ENCODE results near the gene CD244. TPM values are rescaled to one million over a fixed set of nuclear protein-coding genes. Genes with fewer than 3 reads are reported as not detected.

The CD244 gene, protein sequence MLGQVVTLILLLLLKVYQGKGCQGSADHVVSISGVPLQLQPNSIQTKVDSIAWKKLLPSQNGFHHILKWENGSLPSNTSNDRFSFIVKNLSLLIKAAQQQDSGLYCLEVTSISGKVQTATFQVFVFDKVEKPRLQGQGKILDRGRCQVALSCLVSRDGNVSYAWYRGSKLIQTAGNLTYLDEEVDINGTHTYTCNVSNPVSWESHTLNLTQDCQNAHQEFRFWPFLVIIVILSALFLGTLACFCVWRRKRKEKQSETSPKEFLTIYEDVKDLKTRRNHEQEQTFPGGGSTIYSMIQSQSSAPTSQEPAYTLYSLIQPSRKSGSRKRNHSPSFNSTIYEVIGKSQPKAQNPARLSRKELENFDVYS
- total RNA-seq: not detected in 2 replicates

DNA sequence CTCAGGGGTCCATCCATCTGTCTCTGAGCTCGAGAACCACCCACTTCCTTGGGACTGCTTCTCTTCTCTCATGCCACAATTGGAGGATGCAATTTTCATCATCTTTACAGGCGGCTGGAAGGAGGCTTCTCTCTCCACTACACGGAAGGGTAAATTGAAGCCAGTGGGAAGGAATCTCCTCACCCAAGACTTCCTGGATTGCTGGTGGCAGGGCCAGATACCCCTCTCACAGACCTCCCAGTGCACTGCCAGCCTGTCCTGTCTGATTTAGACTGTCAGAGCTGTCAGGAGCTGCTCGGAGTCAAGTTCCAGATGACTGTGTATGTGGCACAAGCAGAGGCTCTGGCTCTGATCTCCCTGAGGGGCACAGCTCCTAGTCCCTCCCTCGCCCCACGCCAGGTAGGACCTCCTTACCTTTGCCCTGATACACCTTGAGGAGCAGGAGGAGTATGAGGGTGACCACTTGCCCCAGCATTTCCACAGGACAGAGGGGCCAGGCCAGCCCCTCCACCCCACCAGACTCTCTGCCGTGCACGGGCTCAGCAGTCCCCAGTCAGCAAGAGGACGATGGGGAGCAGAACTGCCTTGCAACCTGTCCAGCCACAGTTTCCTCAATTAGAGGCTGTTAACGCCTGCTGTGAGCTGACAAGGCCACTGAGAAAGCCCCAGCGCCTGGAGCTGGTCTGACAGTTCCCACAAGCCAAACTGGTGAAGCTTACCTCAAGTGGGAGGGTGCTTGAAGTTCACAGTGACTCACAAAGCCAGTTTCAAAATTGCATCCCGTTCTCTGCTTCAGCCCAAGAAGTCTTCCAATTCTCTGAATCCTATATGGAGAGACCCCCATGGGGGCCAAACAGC lies at the start of gene CD244:
Gene CD244, minus strand, starts transcription at position 685 of the 858 bp plus-strand sequence. Its CDS starts 210 bp downstream, at position 475.

DNA sequence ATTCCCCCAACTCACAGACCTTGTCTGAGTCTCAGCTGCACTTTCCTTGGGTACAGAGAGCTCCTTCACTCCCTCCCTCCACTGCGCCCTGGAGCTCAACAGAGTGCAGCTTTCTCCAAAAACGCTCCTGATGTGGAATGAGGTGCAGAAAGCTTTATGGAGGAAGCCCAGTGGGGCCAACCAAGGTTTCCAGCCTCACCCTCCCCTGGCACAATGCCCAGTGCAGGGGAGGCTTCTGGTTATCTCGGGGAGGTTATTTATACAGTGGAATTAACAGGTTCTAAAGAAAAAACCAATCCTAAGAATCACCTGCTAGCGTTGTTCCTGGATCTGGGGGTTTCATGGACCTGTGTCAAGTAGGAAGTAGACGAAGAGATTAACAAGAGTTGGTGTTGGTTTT lies 22.4 kb upstream of the CD244 start, which contains the start of gene ITLN1:
Gene ITLN1, minus strand, starts transcription at position 139 of the 400 bp plus-strand sequence. CDS start 303 bp downstream, outside the sequence.

DNA sequence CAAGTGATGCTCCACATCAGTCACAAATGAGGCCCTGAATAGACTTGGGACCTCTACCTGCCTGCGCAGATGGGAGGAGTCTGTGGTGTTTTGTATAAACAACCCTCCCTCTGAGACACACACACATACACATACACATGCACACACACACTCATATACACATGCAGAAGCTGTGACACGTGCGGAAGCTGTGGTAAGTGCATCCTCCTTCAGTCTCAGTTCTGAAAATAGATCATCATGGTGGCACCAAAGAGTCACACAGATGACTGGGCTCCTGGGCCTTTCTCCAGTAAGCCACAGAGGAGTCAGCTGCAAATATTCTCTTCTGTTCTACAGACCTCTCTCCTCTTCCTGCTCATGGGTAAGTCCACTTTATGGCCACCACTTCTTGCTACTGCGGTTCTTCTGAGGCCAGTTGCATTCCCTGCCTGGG lies 66.7 kb downstream of the CD244 start, which contains the start of gene LY9:
Gene LY9, plus strand, starts transcription at position 224 of the 433 bp plus-strand sequence. Its CDS starts 14 bp downstream, at position 238.

Other genes with a start within 250 kb of the CD244 start
- not detected in 2 replicates for gene SLAMF1, start 215.8 kb downstream of the CD244 start, total RNA-seq
- gene CD48, start 151.1 kb downstream of the CD244 start, total RNA-seq: not detected in 2 replicates
- gene SLAMF7, start 123.6 kb downstream of the CD244 start, total RNA-seq: 1.9 and 3.4 TPM in 2 replicates
- 0.96 TPM in 1 of 2 replicates, not detected in the other for gene LY9, start 66.7 kb downstream of the CD244 start, total RNA-seq
- not detected in 2 replicates for gene ITLN1, start 22.3 kb upstream of the CD244 start, total RNA-seq
- gene ITLN2, start 91.9 kb upstream of the CD244 start, total RNA-seq: 0.64 TPM in 1 of 2 replicates, not detected in the other
- 385 and 410 TPM in 2 replicates for gene F11R, start 158.3 kb upstream of the CD244 start, total RNA-seq
- 104 and 173 TPM in 2 replicates for gene TSTD1, start 176.1 kb upstream of the CD244 start, total RNA-seq
- gene USF1, start 183.1 kb upstream of the CD244 start, total RNA-seq: 33.5 and 56.6 TPM in 2 replicates
- gene ARHGAP30, start 207.0 kb upstream of the CD244 start, total RNA-seq: 0.72 and 0.85 TPM in 2 replicates
- 52.6 and 97.8 TPM in 2 replicates for gene NECTIN4, start 226.7 kb upstream of the CD244 start, total RNA-seq
- 1.9 and 5.1 TPM in 2 replicates for gene KLHDC9, start 235.5 kb upstream of the CD244 start, total RNA-seq